AG09309 (cell line): ENCODE results near the gene ST3GAL5.

Experiments
- DNase-seq: peaks from one replicate; pipeline ENCODE4 v3.0.0-alpha.2; 2010; ENCODE audit warnings: low read depth
- H3K4me3 ChIP-seq: 2 replicates; pipeline ENCODE4 v1.5.1; 2011; ENCODE audit warnings: mild to moderate bottlenecking, low read depth, low read length, moderate library complexity; ENCODE audit not compliant: control insufficient read depth
- TF ChIP-seq, protein P1 (sequence below): IDR thresholded peaks from 2 replicates; pipeline ENCODE4 v1.5.1; 2011; ENCODE audit warnings: mild to moderate bottlenecking, low read depth, low read length, inconsistent platforms; ENCODE audit not compliant: insufficient read depth, control insufficient read depth; ENCODE audit errors: missing control alignments

The ST3GAL5 gene

GRCh38 chr2:85892216-85892944 lies 3.6 kb upstream of the ST3GAL5 start:
- TF ChIP-seq, protein P1, sequence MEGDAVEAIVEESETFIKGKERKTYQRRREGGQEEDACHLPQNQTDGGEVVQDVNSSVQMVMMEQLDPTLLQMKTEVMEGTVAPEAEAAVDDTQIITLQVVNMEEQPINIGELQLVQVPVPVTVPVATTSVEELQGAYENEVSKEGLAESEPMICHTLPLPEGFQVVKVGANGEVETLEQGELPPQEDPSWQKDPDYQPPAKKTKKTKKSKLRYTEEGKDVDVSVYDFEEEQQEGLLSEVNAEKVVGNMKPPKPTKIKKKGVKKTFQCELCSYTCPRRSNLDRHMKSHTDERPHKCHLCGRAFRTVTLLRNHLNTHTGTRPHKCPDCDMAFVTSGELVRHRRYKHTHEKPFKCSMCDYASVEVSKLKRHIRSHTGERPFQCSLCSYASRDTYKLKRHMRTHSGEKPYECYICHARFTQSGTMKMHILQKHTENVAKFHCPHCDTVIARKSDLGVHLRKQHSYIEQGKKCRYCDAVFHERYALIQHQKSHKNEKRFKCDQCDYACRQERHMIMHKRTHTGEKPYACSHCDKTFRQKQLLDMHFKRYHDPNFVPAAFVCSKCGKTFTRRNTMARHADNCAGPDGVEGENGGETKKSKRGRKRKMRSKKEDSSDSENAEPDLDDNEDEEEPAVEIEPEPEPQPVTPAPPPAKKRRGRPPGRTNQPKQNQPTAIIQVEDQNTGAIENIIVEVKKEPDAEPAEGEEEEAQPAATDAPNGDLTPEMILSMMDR = no peak
- no peak for DNase-seq
- no peak overlapping the region for H3K4me3 ChIP-seq

GRCh38 chr2:85890522-85891176 lies 1.9 kb upstream of the ST3GAL5 start:
- TF ChIP-seq, protein P1 = no peak
- DNase-seq = no peak

GRCh38 chr2:85889627-85890281 lies 964 bp upstream of the ST3GAL5 start:
- DNase-seq = no peak
- TF ChIP-seq, protein P1 = no peak
- H3K4me3 ChIP-seq = peak overlapping the region; percentile 70

More at GRCh38 chr2:85890522-85891176, 1.9 kb upstream of the ST3GAL5 start:
- no peak overlapping the region for H3K4me3 ChIP-seq

DNA sequence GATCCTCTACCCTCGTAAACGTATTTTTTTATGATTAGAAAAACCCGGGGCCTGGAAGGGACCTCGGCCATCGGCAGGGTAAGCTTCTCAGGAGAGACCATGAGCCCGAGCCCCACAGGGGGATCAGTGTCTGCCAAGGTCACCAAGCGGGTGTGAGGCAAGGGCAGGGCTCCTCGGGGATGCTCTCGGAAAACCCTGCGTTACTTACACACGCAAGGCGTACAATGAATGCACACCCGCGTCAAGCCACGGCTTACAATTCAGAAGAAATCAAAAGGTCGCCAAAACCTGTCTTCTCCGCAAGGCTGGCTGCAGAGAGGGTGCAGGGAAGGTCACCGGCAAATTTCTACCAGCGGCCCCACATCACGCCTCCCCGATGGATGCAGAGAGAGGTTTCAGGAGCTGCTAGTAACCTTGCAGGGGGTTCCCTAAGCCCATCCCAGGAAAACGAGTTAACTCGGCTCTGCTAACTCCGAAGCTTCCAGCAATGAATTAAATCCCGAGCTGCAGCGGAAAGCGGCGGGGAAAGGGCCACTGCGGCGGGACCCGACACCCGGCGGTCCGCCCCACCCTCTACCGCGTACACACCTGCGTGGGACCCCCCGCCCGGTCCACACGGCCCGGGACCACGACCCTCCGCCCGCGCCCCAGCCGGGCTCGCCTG lies 638 bp downstream of the ST3GAL5 start:
- TF ChIP-seq, protein P1 = no peak
- H3K4me3 ChIP-seq = peak overlapping the region; percentile 70
- no peak for DNase-seq

GRCh38 chr2:85887566-85888019 lies 1.2 kb downstream of the ST3GAL5 start:
- peak overlapping the region; percentile 70 for H3K4me3 ChIP-seq
- no peak for DNase-seq
- TF ChIP-seq, protein P1 = peak; percentile 41

DNA sequence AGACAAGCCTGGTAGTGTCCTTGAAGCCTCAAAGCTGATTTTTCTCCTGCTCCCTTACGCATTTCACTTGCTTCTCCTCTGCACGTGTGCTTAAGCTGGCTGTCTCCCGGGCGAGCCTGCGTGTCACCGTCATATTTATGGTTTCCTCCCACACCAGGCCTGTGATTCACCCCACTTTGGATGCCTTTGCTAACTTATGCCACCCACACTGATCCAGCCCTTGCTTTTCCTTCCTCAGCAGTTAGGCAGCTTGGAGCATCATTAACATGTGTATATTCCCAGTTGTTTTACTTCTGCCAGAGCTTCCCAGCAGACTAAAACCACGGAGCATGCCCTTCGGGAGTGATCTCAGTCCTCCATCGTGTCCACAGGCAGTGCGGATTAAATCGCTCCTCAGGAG lies 2.2 kb downstream of the ST3GAL5 start:
- TF ChIP-seq, protein P1 = no peak
- DNase-seq = peak; percentile 93
- H3K4me3 ChIP-seq = peak overlapping the region; percentile 70
